Measurements from ENCODE around the gene VEPH1. TPM values are rescaled to one million over a fixed set of nuclear protein-coding genes. Genes with fewer than 3 reads are reported as not detected.

VEPH1 gene
- polyA plus RNA-seq, 1 of the 3 experiments (the other 2 are of a cell fraction) = 6.0 TPM

DNA sequence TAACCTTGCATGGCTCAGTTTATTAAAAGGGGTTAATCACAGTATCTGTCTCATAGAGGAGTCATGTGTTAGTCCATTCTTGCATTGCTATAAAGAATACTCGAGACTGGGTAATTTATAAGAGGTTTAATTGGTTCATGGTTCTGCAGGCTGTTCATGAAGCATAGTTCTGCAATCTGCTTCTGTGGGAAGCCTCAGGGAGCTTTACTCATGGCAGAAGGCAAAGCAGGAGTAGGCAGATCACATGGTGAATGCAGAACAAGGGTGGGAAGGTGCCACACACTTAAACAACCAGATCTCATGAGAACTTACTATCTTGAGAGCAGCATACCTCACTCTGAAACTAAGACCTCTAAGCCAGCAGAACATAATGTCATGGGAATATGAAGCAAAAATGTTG is 108.8 kb downstream of the VEPH1 start:
- no peak overlapping the region for H2AFZ ChIP-seq (ENCODE audit: low read depth)
- POLR2A ChIA-PET = no interaction called here
- WGBS (ENCODE audit: low lambda C conversion rate) = 50% methylated on average over 1 of the region's 1 CpG
- peaks cover 0 to under 1% of the 10 kb centered on the region in 2 experiments; a peak in 2 of 4 replicates for H3K4me1 ChIP-seq (ENCODE audit: control insufficient read depth in 1 of 2, insufficient read depth in 2 of 2, low read depth in 1 of 2, low read length in 1 of 2)
- H3F3A ChIP-seq (replicated peaks; ENCODE audit: insufficient read depth) = no peaks in the 10 kb centered on the region
- no peak overlapping the region for H3K4me2 ChIP-seq
- no peaks in the 10 kb centered on the region for H3K27me3 ChIP-seq (ENCODE audit: insufficient read depth)
- H3K9me3 ChIP-seq = no peaks in the 10 kb centered on the region
- no peak overlapping the region for H3K27ac ChIP-seq (ENCODE audit: low read depth in 2 of 2, low read length in 1 of 2)
- no peak overlapping the region for H3K4me3 ChIP-seq (ENCODE audit: low read depth in 2 of 2, low read length in 1 of 2)
- no peaks in the 10 kb centered on the region for H3K36me3 ChIP-seq (replicated peaks in 1 of 2; ENCODE audit: control insufficient read depth in 1 of 2, insufficient read depth in 2 of 2, low read length in 1 of 2)
- no peak overlapping the region for H3K9ac ChIP-seq
- TF ChIP-seq TEAD4 (IDR thresholded peaks at IDR 0.05; ENCODE audit: borderline replicate concordance, insufficient read depth) (no peak), TAF1 (IDR thresholded peaks at IDR 0.05; ENCODE audit: borderline replicate concordance, low read depth, low read length) (no peak), FOSL2 (IDR thresholded peaks at IDR 0.05; ENCODE audit: borderline replicate concordance, low read depth) (no peak), USF2 (IDR thresholded peaks at IDR 0.05; ENCODE audit: borderline replicate concordance, low read depth, low read length) (no peak), CHD2 (IDR thresholded peaks at IDR 0.05; ENCODE audit: low read length, partially characterized antibody) (no peak), SIN3A (IDR thresholded peaks at IDR 0.05; ENCODE audit: borderline replicate concordance, low read depth, low read length) (no peak), FOXM1 (IDR thresholded peaks at IDR 0.05; ENCODE audit: low read depth) (no peak)
- no peak for DNase-seq
- no peaks in the 10 kb centered on the region for H3K9me2 ChIP-seq
- CTCF ChIA-PET = interaction anchor here (0.6 kb wide), 1 partner anchor 12 kb away, joined by 3 read pairs; no protein-coding TSS in a partner anchor
- no peaks in the 10 kb centered on the region for H3K79me2 ChIP-seq (ENCODE audit: insufficient read depth)
- H4K20me1 ChIP-seq (ENCODE audit: insufficient read depth) = no peaks in the 10 kb centered on the region

GRCh38 chr3:157393113-157393512 is 110.1 kb downstream of the VEPH1 start:
- no peaks in the 10 kb centered on the region for H3K27me3 ChIP-seq (ENCODE audit: insufficient read depth)
- CTCF ChIA-PET = interaction anchor here (0.9 to 1.0 kb wide), 2 partner anchors 16 to 100 kb away, joined by 3 read pairs; no protein-coding TSS in a partner anchor
- no peak for DNase-seq
- no peak overlapping the region for H3K27ac ChIP-seq (ENCODE audit: low read depth in 2 of 2, low read length in 1 of 2)
- TF ChIP-seq YY1 (IDR thresholded peaks at IDR 0.05; ENCODE audit: low read depth) = no peak
- no peak for TF ChIP-seq GATA2 (CRISPR knock-in tag; IDR thresholded peaks at IDR 0.05)
- TF ChIP-seq, protein P1, sequence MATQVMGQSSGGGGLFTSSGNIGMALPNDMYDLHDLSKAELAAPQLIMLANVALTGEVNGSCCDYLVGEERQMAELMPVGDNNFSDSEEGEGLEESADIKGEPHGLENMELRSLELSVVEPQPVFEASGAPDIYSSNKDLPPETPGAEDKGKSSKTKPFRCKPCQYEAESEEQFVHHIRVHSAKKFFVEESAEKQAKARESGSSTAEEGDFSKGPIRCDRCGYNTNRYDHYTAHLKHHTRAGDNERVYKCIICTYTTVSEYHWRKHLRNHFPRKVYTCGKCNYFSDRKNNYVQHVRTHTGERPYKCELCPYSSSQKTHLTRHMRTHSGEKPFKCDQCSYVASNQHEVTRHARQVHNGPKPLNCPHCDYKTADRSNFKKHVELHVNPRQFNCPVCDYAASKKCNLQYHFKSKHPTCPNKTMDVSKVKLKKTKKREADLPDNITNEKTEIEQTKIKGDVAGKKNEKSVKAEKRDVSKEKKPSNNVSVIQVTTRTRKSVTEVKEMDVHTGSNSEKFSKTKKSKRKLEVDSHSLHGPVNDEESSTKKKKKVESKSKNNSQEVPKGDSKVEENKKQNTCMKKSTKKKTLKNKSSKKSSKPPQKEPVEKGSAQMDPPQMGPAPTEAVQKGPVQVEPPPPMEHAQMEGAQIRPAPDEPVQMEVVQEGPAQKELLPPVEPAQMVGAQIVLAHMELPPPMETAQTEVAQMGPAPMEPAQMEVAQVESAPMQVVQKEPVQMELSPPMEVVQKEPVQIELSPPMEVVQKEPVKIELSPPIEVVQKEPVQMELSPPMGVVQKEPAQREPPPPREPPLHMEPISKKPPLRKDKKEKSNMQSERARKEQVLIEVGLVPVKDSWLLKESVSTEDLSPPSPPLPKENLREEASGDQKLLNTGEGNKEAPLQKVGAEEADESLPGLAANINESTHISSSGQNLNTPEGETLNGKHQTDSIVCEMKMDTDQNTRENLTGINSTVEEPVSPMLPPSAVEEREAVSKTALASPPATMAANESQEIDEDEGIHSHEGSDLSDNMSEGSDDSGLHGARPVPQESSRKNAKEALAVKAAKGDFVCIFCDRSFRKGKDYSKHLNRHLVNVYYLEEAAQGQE (IDR thresholded peaks at IDR 0.05; ENCODE audit: low read depth, low read length) = no peak
- no peak for TF ChIP-seq SIN3A (IDR thresholded peaks at IDR 0.05; ENCODE audit: borderline replicate concordance, low read depth, low read length)
- TF ChIP-seq MAX (IDR thresholded peaks at IDR 0.05; ENCODE audit: low read depth) = no peak
- TF ChIP-seq, protein P2, sequence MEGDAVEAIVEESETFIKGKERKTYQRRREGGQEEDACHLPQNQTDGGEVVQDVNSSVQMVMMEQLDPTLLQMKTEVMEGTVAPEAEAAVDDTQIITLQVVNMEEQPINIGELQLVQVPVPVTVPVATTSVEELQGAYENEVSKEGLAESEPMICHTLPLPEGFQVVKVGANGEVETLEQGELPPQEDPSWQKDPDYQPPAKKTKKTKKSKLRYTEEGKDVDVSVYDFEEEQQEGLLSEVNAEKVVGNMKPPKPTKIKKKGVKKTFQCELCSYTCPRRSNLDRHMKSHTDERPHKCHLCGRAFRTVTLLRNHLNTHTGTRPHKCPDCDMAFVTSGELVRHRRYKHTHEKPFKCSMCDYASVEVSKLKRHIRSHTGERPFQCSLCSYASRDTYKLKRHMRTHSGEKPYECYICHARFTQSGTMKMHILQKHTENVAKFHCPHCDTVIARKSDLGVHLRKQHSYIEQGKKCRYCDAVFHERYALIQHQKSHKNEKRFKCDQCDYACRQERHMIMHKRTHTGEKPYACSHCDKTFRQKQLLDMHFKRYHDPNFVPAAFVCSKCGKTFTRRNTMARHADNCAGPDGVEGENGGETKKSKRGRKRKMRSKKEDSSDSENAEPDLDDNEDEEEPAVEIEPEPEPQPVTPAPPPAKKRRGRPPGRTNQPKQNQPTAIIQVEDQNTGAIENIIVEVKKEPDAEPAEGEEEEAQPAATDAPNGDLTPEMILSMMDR (IDR thresholded peaks at IDR 0.05) = no peak
- no peak for TF ChIP-seq CHD2 (IDR thresholded peaks at IDR 0.05; ENCODE audit: low read length, partially characterized antibody)
- TF ChIP-seq RFX5 (IDR thresholded peaks at IDR 0.05; ENCODE audit: low read length) = no peak
- no peak for TF ChIP-seq USF1 (IDR thresholded peaks at IDR 0.05; ENCODE audit: borderline replicate concordance, low read depth)
- no peak for TF ChIP-seq FOSL2 (IDR thresholded peaks at IDR 0.05; ENCODE audit: borderline replicate concordance, low read depth)
- TF ChIP-seq ELF1 (IDR thresholded peaks at IDR 0.05) = no peak
- no peak for TF ChIP-seq TEAD4 (IDR thresholded peaks at IDR 0.05; ENCODE audit: borderline replicate concordance, insufficient read depth)
- TF ChIP-seq FOXM1 (IDR thresholded peaks at IDR 0.05; ENCODE audit: low read depth) = no peak
- TF ChIP-seq NRF1 (IDR thresholded peaks at IDR 0.05; ENCODE audit: low read depth, low read length) = no peak
- peaks cover 0 to 8% of the 10 kb centered on the region in 2 experiments; a peak in 2 of 4 replicates for H3K4me1 ChIP-seq (ENCODE audit: control insufficient read depth in 1 of 2, insufficient read depth in 2 of 2, low read depth in 1 of 2, low read length in 1 of 2)
- H3K79me2 ChIP-seq (ENCODE audit: insufficient read depth) = no peaks in the 10 kb centered on the region
- POLR2A ChIA-PET = no interaction called here
- no peak overlapping the region for H2AFZ ChIP-seq (ENCODE audit: low read depth)
- peaks cover 7% of the 10 kb centered on the region for H3F3A ChIP-seq (replicated peaks; ENCODE audit: insufficient read depth)
- H3K9me2 ChIP-seq = no peaks in the 10 kb centered on the region
- H3K4me3 ChIP-seq (ENCODE audit: low read depth in 2 of 2, low read length in 1 of 2) = no peak overlapping the region
- no peaks in the 10 kb centered on the region for H3K36me3 ChIP-seq (replicated peaks in 1 of 2; ENCODE audit: control insufficient read depth in 1 of 2, insufficient read depth in 2 of 2, low read length in 1 of 2)
- H3K9ac ChIP-seq = no peak overlapping the region
- H3K4me2 ChIP-seq = no peak overlapping the region
- H4K20me1 ChIP-seq (ENCODE audit: insufficient read depth) = no peaks in the 10 kb centered on the region
- no peaks in the 10 kb centered on the region for H3K9me3 ChIP-seq

Measured in SK-N-SH (cell line).